HG03354 (cell line): Measurements from ENCODE around the gene GLP1R.
"Not testable (repeated sequence)": the region's sequence is repeated elsewhere in the genome, so short reads cannot be mapped to it uniquely, and the experiment has no call there.

Source experiments
- ATAC-seq: cut with Tn5 transposase; IDR thresholded peaks from one replicate; pipeline ENCODE4 v1.9.1; 2021; ENCODE audit warnings: mild to moderate bottlenecking; ENCODE audit not compliant: unreplicated experiment, poor library complexity, severe bottlenecking

Gene GLP1R

GRCh38 chr6:39108041-39108839 lies 59.7 kb downstream of the GLP1R start:
- ATAC-seq = no peak

DNA sequence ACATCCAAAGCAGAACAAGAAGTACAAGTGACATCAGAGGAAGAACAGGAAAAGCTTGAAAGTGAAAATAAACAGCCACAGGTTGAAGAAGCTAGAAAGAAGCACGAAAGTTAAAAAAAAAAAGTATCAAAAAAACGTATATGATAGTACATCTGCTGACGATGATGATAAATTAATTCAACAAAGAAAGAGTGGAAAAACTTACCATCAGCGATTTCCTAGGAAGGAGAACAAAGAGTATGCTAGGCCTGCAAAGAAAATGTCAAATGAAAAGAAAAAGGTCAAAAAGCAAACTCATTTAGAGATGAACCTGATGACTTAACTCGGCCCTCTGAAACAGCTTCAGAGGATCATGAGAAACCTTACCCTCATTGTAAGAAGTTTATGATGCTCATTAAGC lies 62.7 kb downstream of the GLP1R start:
- no peak for ATAC-seq

GRCh38 chr6:39113788-39114187 lies 65.2 kb downstream of the GLP1R start:
- no peak for ATAC-seq

- ATAC-seq = peak; percentile 15
Measured at GRCh38 chr6:39114388-39114703, 65.8 kb downstream of the GLP1R start.

DNA sequence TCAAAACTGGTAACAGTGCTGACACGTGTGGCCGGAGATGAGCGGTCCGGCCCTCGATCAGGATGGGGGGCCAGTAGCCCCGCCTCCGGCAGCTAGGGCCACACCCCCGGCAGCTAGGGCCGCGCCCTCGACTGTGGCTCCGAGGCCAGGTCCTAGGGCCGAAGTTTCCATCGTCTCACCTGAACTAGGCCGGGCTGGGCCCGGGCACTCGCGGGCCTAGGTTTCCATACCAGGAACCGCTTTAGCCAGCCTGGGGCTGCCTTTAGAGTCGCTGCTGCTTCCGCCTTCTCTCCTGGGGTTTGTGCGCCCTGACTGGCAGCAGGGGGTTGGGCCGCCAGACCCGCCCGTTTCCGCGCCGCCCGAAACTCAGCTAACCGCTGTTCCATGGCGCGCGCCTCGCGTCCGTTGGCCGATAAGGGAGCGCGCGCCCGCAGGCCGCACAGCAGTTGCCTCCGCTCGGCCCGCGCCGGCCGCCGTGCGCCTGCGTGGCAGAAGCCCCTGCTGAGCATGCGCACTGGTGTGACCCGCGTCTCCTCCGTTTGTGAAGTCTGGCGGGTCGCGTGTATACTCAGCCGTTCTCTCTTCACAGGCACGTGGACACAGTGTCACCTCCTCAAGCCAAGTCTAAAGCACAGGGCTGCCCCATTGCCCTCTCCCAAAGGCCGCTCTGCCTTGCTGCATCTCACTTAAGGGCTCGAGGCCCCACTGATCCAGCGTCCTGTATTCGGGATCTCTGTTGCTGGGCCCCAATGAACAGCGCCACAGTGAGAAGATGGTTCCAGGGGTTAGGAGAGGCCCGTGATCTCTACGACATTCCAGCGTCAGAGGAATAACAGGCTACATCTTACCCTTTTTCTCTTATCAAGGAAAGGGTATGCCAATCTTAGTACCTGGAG lies 66.4 kb downstream of the GLP1R start, which contains the start of gene SAYSD1:
SAYSD1 (minus strand) TSS at position 483 of the 896 bp plus-strand sequence; CDS start at position 386, 97 bp downstream.
- ATAC-seq = peak; percentile 95

- no peak for ATAC-seq
Measured at GRCh38 chr6:39118921-39119320, 70.3 kb downstream of the GLP1R start.

DNA sequence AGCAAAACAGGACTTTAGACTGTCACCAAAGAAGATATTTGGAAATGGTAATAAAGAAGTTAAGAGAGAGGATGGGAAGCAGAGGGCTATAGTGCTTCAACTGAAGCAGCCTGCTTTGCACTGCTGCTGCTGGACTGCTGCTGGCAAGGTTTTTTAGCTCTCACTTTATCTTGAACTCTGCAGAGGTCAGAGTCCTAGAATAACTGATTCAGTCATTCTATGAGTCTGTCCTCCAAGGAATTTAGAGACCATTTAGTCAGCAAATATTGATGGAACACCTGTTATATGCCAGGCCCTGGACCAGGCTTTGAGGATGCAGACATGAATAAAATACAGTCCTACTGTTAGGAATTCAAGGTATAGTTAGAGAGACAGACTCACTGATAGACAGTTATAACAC lies 75.5 kb downstream of the GLP1R start:
- no peak for ATAC-seq

DNA sequence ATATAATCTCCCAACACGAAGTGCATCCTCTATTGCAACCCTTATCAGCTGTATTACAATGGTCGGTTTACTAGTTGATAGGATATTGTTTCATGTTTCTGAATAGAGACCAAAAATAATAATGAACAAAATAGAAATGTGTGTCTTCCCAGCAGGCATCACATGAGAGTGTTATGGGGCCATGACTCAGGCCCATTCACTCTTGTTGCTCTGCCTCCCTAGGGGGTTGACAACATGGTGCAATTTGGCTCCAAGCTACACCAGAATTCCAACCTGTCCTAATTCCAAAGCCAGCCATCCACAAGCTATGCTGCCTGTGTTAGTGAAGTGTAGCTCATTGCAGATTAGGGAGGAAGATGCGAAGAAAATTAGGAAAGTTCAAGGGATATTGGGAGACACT lies 79.5 kb downstream of the GLP1R start:
- no peak for ATAC-seq

DNA sequence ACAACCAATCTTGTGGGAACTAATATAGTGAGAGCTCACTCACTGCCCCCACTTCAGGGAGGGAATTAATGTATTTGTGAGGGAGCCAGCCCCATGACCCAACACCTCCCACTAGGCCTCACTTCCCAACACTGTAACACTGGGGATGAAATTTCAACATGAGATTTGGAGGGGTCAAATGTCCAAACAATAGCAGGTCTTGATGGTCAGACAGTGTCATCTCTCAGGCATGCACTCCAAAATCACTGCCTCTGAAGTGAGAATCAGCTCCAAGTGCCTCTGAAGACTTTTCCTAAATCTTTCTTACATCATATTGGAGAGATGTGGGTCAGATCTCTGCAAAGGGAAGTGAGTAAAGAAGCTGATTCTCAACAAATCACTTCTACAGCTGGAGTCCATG lies 80.3 kb downstream of the GLP1R start:
- ATAC-seq = no peak

- ATAC-seq = no peak
Measured at GRCh38 chr6:39130691-39131090, 82.1 kb downstream of the GLP1R start.

GRCh38 chr6:39134761-39135160 lies 86.2 kb downstream of the GLP1R start:
- not testable (repeated sequence) for ATAC-seq

DNA sequence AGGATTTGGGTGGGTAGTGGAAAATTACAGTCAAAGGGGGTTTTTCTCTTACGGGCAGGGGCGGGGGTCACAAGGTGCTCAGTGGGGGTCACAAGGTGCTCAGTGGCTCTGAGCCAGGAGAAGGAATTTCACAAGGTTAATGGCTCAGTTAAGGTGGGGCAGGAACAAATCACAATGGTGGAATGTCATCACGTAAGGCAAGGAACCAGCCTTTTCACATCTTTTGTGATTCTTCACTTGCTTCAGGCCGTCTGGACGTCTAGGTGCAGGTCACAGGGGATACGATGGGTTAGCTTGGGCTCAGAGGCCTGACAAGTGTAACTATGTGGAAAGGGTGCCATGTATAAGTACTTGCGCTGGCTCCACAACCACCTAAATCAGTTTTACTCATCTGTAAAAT lies 87.6 kb downstream of the GLP1R start:
- not testable (repeated sequence) for ATAC-seq

- ATAC-seq = no peak
Measured at GRCh38 chr6:39137245-39137644, 88.7 kb downstream of the GLP1R start.
